ENCODE measurements around the gene C1QTNF7.

Gene C1QTNF7

GRCh38 chr4:15479913-15480185 lies 52.0 kb downstream of the C1QTNF7 start:
- DNase-seq (ENCODE audit: extremely low read depth, low read depth): no peak
- H3K4me3 ChIP-seq (replicated peaks; ENCODE audit: low read depth, low read length): peak overlapping the region; percentile 62
- no peak for TF ChIP-seq CTCF (IDR thresholded peaks at IDR 0.05; ENCODE audit: low read depth, low read length, missing control alignments)

- no peak for DNase-seq (ENCODE audit: extremely low read depth, low read depth)
- no peak for TF ChIP-seq CTCF (IDR thresholded peaks at IDR 0.05; ENCODE audit: low read depth, low read length, missing control alignments)
- no peak overlapping the region for H3K4me3 ChIP-seq (replicated peaks; ENCODE audit: low read depth, low read length)
Measured at GRCh38 chr4:15481961-15482745, 54.3 kb downstream of the C1QTNF7 start.

- no peak for TF ChIP-seq CTCF (IDR thresholded peaks at IDR 0.05; ENCODE audit: low read depth, low read length, missing control alignments)
- no peak overlapping the region for H3K4me3 ChIP-seq (replicated peaks; ENCODE audit: low read depth, low read length)
- no peak for DNase-seq (ENCODE audit: extremely low read depth, low read depth)
Measured at GRCh38 chr4:15482842-15483241, 55.0 kb downstream of the C1QTNF7 start.

GRCh38 chr4:15488136-15488535 lies 60.3 kb downstream of the C1QTNF7 start:
- TF ChIP-seq CTCF (IDR thresholded peaks at IDR 0.05; ENCODE audit: low read depth, low read length, missing control alignments): no peak
- DNase-seq (ENCODE audit: extremely low read depth, low read depth): no peak

GRCh38 chr4:15488658-15489470 lies 61.0 kb downstream of the C1QTNF7 start:
- peak; percentile 75 for DNase-seq (ENCODE audit: extremely low read depth, low read depth)

More at GRCh38 chr4:15488136-15488535, 60.3 kb downstream of the C1QTNF7 start:
- H3K4me3 ChIP-seq (replicated peaks; ENCODE audit: low read depth, low read length): no peak overlapping the region

GRCh38 chr4:15489551-15489950 lies 61.7 kb downstream of the C1QTNF7 start:
- no peak for TF ChIP-seq CTCF (IDR thresholded peaks at IDR 0.05; ENCODE audit: low read depth, low read length, missing control alignments)
- no peak for DNase-seq (ENCODE audit: extremely low read depth, low read depth)
- no peak overlapping the region for H3K4me3 ChIP-seq (replicated peaks; ENCODE audit: low read depth, low read length)

More at GRCh38 chr4:15488658-15489470, 61.0 kb downstream of the C1QTNF7 start:
- TF ChIP-seq CTCF (IDR thresholded peaks at IDR 0.05; ENCODE audit: low read depth, low read length, missing control alignments): no peak
- no peak overlapping the region for H3K4me3 ChIP-seq (replicated peaks; ENCODE audit: low read depth, low read length)

All from HFF-Myc (cell line).